PFSK-1 (cell line): ENCODE measurements around the gene RPAIN. TPM values are rescaled to one million over a fixed set of nuclear protein-coding genes. Genes with fewer than 3 reads are reported as not detected.

Experiments
- FOXP2 ChIP-seq: optimal IDR thresholded peaks from 2 replicates; pipeline ENCODE3; 2011; ENCODE audit warnings: borderline replicate concordance, control low read depth, inconsistent platforms; ENCODE audit not compliant: insufficient read depth; ENCODE audit errors: extremely low read length, extremely low read depth
- POLR2AphosphoS5 ChIP-seq: IDR thresholded peaks from 2 replicates; pipeline ENCODE4 v1.6.1; 2012; ENCODE audit warnings: low read depth, mild to moderate bottlenecking, control low read depth, low read length, moderate library complexity
- SIN3A ChIP-seq: IDR thresholded peaks from 2 replicates; pipeline ENCODE4 v1.6.1; 2012; ENCODE audit warnings: mild to moderate bottlenecking, low read length, moderate library complexity, borderline replicate concordance; ENCODE audit not compliant: insufficient read depth
- TAF1 ChIP-seq: IDR thresholded peaks from 2 replicates; pipeline ENCODE4 v1.6.1; 2012; ENCODE audit warnings: low read length, control low read depth, borderline replicate concordance; ENCODE audit not compliant: insufficient read depth
- polyA plus RNA-seq: library from polyadenylated mRNA; unstranded; fragments of >200 nt; gene quantifications from one replicate; pipeline ENCODE4 v1.2.1, GENCODE V29; 2012; ENCODE audit warnings: low read depth, missing spikeins; ENCODE audit not compliant: insufficient read length
- TF ChIP-seq, protein P1 (sequence below), 2 experiments: IDR thresholded peaks; 2 replicates each; pipeline versions ENCODE4 v1.6.1 to v1.8.0; 2011 to 2012; ENCODE audit warnings: low read depth in 2 of 2, low read length in 2 of 2, control low read depth in 1 of 2, inconsistent platforms in 1 of 2, mild to moderate bottlenecking in 1 of 2, moderate library complexity in 1 of 2; ENCODE audit not compliant: insufficient read depth in 1 of 2

The RPAIN gene
- 78.4 TPM for polyA plus RNA-seq

GRCh38 chr17:5419959-5420653, at the start of gene RPAIN:
RPAIN (plus strand) TSS chr17:5420182; CDS start chr17:5420211, 29 bp downstream.
- TF ChIP-seq, protein P1, sequence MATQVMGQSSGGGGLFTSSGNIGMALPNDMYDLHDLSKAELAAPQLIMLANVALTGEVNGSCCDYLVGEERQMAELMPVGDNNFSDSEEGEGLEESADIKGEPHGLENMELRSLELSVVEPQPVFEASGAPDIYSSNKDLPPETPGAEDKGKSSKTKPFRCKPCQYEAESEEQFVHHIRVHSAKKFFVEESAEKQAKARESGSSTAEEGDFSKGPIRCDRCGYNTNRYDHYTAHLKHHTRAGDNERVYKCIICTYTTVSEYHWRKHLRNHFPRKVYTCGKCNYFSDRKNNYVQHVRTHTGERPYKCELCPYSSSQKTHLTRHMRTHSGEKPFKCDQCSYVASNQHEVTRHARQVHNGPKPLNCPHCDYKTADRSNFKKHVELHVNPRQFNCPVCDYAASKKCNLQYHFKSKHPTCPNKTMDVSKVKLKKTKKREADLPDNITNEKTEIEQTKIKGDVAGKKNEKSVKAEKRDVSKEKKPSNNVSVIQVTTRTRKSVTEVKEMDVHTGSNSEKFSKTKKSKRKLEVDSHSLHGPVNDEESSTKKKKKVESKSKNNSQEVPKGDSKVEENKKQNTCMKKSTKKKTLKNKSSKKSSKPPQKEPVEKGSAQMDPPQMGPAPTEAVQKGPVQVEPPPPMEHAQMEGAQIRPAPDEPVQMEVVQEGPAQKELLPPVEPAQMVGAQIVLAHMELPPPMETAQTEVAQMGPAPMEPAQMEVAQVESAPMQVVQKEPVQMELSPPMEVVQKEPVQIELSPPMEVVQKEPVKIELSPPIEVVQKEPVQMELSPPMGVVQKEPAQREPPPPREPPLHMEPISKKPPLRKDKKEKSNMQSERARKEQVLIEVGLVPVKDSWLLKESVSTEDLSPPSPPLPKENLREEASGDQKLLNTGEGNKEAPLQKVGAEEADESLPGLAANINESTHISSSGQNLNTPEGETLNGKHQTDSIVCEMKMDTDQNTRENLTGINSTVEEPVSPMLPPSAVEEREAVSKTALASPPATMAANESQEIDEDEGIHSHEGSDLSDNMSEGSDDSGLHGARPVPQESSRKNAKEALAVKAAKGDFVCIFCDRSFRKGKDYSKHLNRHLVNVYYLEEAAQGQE (IDR thresholded peaks at IDR 0.05; ENCODE audit: insufficient read depth in 1 of 2, low read depth in 2 of 2, low read length in 2 of 2) = no peak
- TF ChIP-seq SIN3A = peak; percentile 92; the same call in 1 of the 2 replicates
- peak; percentile 77 for TF ChIP-seq POLR2AphosphoS5
- peak; percentile 40 for TF ChIP-seq FOXP2
- TF ChIP-seq TAF1 = peak; percentile 72; the same call in 1 of the 2 replicates

GRCh38 chr17:5370411-5370810, 49.6 kb upstream of the RPAIN start:
- TF ChIP-seq SIN3A = no peak
- no peak for TF ChIP-seq TAF1
- TF ChIP-seq, protein P1 (IDR thresholded peaks at IDR 0.05; ENCODE audit: insufficient read depth in 1 of 2, low read depth in 2 of 2, low read length in 2 of 2) = no peak
- no peak for TF ChIP-seq POLR2AphosphoS5
- no peak for TF ChIP-seq FOXP2

GRCh38 chr17:5373112-5373511, 46.9 kb upstream of the RPAIN start:
- TF ChIP-seq SIN3A (no peak), TAF1 (no peak), POLR2AphosphoS5 (no peak), FOXP2 (no peak)
- TF ChIP-seq, protein P1 (IDR thresholded peaks at IDR 0.05; ENCODE audit: insufficient read depth in 1 of 2, low read depth in 2 of 2, low read length in 2 of 2) = no peak

- TF ChIP-seq TAF1 (no peak), POLR2AphosphoS5 (0 out of 2 replicates have a peak, but pooled peaks have one; percentile 38)
Measured at GRCh38 chr17:5378566-5379207, 41.3 kb upstream of the RPAIN start.

- no peak; the same call in 1 of the 2 replicates for TF ChIP-seq POLR2AphosphoS5
- TF ChIP-seq, protein P1 (IDR thresholded peaks at IDR 0.05; ENCODE audit: insufficient read depth in 1 of 2, low read depth in 2 of 2, low read length in 2 of 2) = no peak
- TF ChIP-seq TAF1 = no peak
- TF ChIP-seq SIN3A = no peak
- TF ChIP-seq FOXP2 = no peak
Measured at GRCh38 chr17:5379351-5380107, 40.5 kb upstream of the RPAIN start.
